Left ventricle myocardium inferior (tissue), 1 donor: ENCODE data around the gene ALDH3B1. TPM values are rescaled to one million over a fixed set of nuclear protein-coding genes. Genes with fewer than 3 reads are reported as not detected.

Source experiments
- DNase-seq: peaks from one replicate; pipeline ENCODE4 v3.0.0-alpha.2; 2020
- H3K27ac ChIP-seq: fragments of 200-600 bp; replicated peaks from 2 replicates; pipeline ENCODE4 v1.8.0; 2021
- H3K27me3 ChIP-seq: fragments of 200-600 bp; 2 replicates; pipeline ENCODE4 v1.8.0; 2021; ENCODE audit warnings: low read depth
- H3K36me3 ChIP-seq: fragments of 200-600 bp; 2 replicates; pipeline ENCODE4 v1.8.0; 2021
- H3K4me1 ChIP-seq: fragments of 200-600 bp; 2 replicates; pipeline ENCODE4 v1.8.0; 2021
- H3K4me3 ChIP-seq: fragments of 200-600 bp; 2 replicates; pipeline ENCODE4 v1.8.0; 2021; ENCODE audit warnings: mild to moderate bottlenecking, moderate library complexity
- H3K9me3 ChIP-seq: fragments of 200-600 bp; replicated peaks from 2 replicates; pipeline ENCODE4 v1.8.0; 2021
- intact Hi-C: fragments of 100-400 bp; cut with micrococcal nuclease; formaldehyde crosslinking; loops from one replicate; pipeline ENCODE4 v1.11.0; 2022
- total RNA-seq: library from RNA; stranded (reverse); fragmentation: NEBNext Ultra II Directional; extraction: Animal tissue kit (Norgen Biotek cat#: 25700); gene quantifications from one replicate; pipeline ENCODE4 v1.2.1, GENCODE V29; 2021
- TF ChIP-seq, protein P1 (sequence below): fragments of 200-600 bp; IDR thresholded peaks from 2 replicates; pipeline ENCODE4 v1.8.0; 2021; ENCODE audit warnings: antibody characterized with exemption, mild to moderate bottlenecking, borderline replicate concordance
- donor health status: DM: no; HTN: yes; CAD: no; lungs with severe emphysema.

The ALDH3B1 gene
- total RNA-seq, 1 donor from 2014 or later = 3.7 TPM

DNA sequence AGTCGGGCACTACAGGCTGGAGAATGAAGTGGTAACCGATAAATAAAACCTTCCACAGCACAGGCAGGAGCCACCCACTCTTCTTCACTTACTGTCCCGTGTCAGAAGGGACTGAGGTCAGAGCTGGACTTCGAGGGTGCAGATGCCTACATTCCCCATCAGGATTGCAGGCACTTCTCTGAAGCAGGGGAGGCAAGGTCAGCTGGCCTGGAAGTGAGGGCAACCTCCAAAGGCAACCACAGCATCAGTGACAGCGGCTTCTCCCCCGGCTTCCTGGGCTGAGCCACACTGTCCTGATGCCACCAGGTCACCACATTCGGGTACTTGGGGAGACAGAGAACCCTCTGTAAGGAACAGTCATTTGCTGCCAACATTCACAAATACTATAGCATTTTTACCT lies 51.4 kb downstream of the ALDH3B1 start:
- H3K27me3 ChIP-seq = no peaks in the 10 kb centered on the region
- TF ChIP-seq, protein P1, sequence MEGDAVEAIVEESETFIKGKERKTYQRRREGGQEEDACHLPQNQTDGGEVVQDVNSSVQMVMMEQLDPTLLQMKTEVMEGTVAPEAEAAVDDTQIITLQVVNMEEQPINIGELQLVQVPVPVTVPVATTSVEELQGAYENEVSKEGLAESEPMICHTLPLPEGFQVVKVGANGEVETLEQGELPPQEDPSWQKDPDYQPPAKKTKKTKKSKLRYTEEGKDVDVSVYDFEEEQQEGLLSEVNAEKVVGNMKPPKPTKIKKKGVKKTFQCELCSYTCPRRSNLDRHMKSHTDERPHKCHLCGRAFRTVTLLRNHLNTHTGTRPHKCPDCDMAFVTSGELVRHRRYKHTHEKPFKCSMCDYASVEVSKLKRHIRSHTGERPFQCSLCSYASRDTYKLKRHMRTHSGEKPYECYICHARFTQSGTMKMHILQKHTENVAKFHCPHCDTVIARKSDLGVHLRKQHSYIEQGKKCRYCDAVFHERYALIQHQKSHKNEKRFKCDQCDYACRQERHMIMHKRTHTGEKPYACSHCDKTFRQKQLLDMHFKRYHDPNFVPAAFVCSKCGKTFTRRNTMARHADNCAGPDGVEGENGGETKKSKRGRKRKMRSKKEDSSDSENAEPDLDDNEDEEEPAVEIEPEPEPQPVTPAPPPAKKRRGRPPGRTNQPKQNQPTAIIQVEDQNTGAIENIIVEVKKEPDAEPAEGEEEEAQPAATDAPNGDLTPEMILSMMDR = no peak
- H3K4me1 ChIP-seq = peaks cover 12% of the 10 kb centered on the region
- H3K4me3 ChIP-seq = no peak overlapping the region
- no peaks in the 10 kb centered on the region for H3K9me3 ChIP-seq
- intact Hi-C loops = no loop called here
- H3K27ac ChIP-seq = no peak overlapping the region
- no peak for DNase-seq
- H3K36me3 ChIP-seq = peaks cover 53% of the 10 kb centered on the region

DNA sequence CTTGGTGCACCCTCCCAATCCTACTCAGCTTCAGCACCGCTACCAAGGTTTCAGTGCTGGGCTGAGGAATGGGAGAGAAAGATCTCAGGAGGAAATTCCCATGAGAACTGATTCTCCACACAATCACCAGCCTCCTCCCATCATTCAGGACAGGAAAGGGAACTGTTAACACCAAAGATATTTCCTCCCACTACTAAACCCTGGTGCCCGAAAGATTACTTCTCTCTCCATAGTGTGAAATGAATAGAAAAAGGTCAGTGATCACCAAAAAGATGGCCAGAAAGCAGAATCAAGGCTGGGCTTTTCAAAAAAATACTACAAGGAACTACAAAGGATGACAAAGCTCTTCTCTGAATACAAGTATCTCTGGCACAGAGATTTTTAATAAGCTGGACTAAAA lies 54.8 kb downstream of the ALDH3B1 start:
- Histone ChIP-seq H3K4me1 (peaks cover 12% of the 10 kb centered on the region), H3K27me3 (no peaks in the 10 kb centered on the region), H3K9me3 (no peaks in the 10 kb centered on the region), H3K27ac (no peak overlapping the region), H3K36me3 (peaks cover 87% of the 10 kb centered on the region), H3K4me3 (no peak overlapping the region)
- no peak for DNase-seq
- intact Hi-C loops = no loop called here
- TF ChIP-seq, protein P1 = no peak

DNA sequence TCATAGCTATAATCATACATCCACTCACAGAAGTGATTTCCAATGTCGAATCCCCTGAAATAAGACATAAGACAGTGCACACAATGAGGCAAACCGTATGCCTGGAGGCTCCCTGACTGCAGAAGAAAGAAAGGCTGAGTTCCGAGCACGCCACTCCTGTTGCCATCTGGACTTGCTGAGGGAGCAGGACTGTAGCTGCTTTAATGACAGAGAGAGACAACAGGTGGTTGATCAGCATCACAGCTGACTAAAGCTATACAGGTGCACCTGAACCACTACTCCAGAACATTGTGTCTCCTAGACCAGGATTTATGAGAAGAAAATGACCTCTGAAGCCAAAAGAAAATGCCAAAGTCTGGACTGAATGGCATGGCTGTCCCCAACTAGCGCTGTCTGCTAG lies 55.7 kb downstream of the ALDH3B1 start:
- no peak for DNase-seq
- H3K4me3 ChIP-seq = no peak overlapping the region
- H3K4me1 ChIP-seq = peaks cover 12% of the 10 kb centered on the region
- no peaks in the 10 kb centered on the region for H3K9me3 ChIP-seq
- TF ChIP-seq, protein P1 = no peak
- no peak overlapping the region for H3K27ac ChIP-seq
- intact Hi-C loops = no loop called here
- H3K36me3 ChIP-seq = peaks cover 92% of the 10 kb centered on the region
- no peaks in the 10 kb centered on the region for H3K27me3 ChIP-seq

DNA sequence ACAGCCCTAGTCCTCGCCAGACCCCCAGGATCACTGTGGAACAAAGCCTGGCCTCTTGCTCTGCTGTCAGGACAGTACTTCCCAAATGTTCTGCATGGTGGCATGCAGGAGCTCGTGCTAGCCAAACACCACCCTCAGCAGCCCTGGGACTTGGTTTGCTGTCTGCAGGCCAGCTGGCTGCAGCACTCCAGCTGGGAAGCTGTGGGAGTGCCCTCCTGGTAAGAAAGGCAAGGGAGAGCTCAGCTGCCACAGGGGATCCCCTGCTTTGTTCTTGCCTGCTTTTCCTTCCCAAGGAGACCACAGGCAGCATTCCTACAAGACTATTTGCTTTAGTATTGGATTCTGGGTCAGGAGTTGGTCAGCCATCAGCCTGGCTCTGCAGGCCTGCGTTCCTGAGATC lies 56.6 kb downstream of the ALDH3B1 start:
- Histone ChIP-seq H3K36me3 (peaks cover 93% of the 10 kb centered on the region), H3K9me3 (no peaks in the 10 kb centered on the region), H3K4me3 (no peak overlapping the region), H3K27ac (no peak overlapping the region), H3K27me3 (no peaks in the 10 kb centered on the region), H3K4me1 (peaks cover 12% of the 10 kb centered on the region)
- intact Hi-C loops = no loop called here
- no peak for DNase-seq
- TF ChIP-seq, protein P1 = no peak

DNA sequence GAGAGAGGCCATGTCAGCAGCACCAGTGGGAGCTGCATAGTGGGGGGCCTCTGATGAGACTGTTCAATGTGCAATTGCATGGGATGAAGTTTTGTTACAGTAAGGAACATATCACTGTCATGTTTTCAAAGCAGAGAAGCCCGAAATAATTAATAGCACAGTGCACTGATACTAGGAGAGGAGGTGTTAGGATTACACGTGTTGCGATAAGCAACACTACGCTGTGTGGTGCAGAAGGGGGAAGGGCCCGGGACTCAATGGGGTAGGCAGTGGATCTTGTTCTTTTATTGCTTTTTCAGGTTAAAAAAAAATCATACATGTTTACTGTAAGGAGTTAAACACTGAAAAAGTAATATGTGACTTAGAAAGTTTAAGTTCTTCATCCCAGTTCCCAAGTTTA lies 57.9 kb downstream of the ALDH3B1 start:
- Histone ChIP-seq H3K9me3 (no peaks in the 10 kb centered on the region), H3K4me3 (no peak overlapping the region), H3K4me1 (peaks cover 12% of the 10 kb centered on the region), H3K36me3 (peaks cover 97% of the 10 kb centered on the region), H3K27me3 (no peaks in the 10 kb centered on the region), H3K27ac (no peak overlapping the region)
- TF ChIP-seq, protein P1 = no peak
- intact Hi-C loops = no loop called here
- DNase-seq = no peak
